HUES48 (cell line): ENCODE results near the gene ZNF648.

Source experiments
- H3K27ac ChIP-seq: one replicate; pipeline ENCODE4 v1.7.0; 2013; ENCODE audit warnings: low read depth, low read length, inconsistent platforms
- H3K27me3 ChIP-seq: 2 replicates; pipeline ENCODE4 v1.6.1; 2013; ENCODE audit warnings: mild to moderate bottlenecking, low read length; ENCODE audit not compliant: control insufficient read depth, insufficient read depth
- H3K36me3 ChIP-seq: 2 replicates; pipeline ENCODE4 v1.6.1; 2013; ENCODE audit warnings: low read length; ENCODE audit not compliant: control insufficient read depth, insufficient read depth
- H3K4me1 ChIP-seq: 2 replicates; pipeline ENCODE4 v1.6.1; 2013; ENCODE audit warnings: mild to moderate bottlenecking, low read length; ENCODE audit not compliant: control insufficient read depth, insufficient read depth
- H3K4me3 ChIP-seq: 2 replicates; pipeline ENCODE4 v1.5.1; 2013; ENCODE audit warnings: mild to moderate bottlenecking, low read depth, low read length
- H3K9ac ChIP-seq: 2 replicates; pipeline ENCODE4 v1.6.1; 2013; ENCODE audit warnings: mild to moderate bottlenecking, low read depth, low read length, moderate library complexity
- H3K9me3 ChIP-seq: 2 replicates; pipeline ENCODE4 v1.6.1; 2013; ENCODE audit warnings: low read length; ENCODE audit not compliant: control insufficient read depth, insufficient read depth

The ZNF648 gene

DNA sequence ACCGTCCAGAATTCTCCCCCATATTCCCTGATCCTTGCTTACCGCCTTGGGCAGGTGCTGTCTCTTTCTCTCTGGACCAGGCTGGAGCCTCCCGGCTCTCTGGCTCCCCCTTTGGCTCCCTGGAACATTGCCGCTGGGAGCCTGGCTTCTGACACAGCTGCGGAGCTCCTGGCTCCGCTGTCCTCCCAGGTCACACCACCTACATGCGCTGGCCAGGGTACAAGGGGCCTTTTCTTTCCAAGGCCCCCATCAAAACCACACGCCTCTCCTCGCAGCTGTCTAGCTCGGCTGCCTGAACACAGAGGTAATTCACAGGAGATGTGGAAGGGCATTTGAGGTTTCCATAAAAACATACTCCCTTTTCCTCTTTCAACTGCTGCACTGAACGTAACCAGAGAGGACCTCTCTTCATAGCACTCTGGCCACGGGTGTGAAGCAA lies 7.5 kb upstream of the ZNF648 start:
- Histone ChIP-seq H3K9ac (no peak overlapping the region), H3K4me3 (peak overlapping the region; percentile 39; the same call in 1 of the 2 replicates)

DNA sequence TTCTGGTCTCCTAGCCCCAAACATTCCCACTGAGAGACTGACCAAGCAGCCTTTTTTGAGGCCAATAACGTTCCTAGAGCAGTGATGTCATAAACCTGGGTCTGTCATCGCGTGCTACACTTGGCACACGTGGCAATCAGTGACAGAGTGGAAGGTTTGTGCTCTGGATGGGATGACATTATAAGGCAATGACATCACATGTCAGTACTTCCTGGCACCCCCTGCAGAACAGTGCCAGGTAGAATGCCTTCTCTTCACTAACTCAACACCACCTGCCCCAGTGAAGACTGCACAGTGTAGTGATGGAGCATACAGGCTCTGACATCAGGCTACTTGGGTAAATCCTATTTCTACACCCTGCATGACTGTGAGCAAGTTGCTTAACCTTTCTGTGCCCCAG lies 5.4 kb upstream of the ZNF648 start:
- Histone ChIP-seq H3K36me3 (no peaks in the 10 kb centered on the region), H3K9ac (no peak overlapping the region), H3K4me1 (peaks cover 4% of the 10 kb centered on the region), H3K9me3 (no peaks in the 10 kb centered on the region), H3K27me3 (peaks cover 18% of the 10 kb centered on the region), H3K4me3 (no peak overlapping the region), H3K27ac (no peak overlapping the region)

More for the DNA sequence above, 7.5 kb upstream of the ZNF648 start:
- Histone ChIP-seq H3K27me3 (peaks cover 18% of the 10 kb centered on the region), H3K4me1 (peaks cover 4% of the 10 kb centered on the region), H3K27ac (no peak overlapping the region), H3K9me3 (no peaks in the 10 kb centered on the region), H3K36me3 (no peaks in the 10 kb centered on the region)

DNA sequence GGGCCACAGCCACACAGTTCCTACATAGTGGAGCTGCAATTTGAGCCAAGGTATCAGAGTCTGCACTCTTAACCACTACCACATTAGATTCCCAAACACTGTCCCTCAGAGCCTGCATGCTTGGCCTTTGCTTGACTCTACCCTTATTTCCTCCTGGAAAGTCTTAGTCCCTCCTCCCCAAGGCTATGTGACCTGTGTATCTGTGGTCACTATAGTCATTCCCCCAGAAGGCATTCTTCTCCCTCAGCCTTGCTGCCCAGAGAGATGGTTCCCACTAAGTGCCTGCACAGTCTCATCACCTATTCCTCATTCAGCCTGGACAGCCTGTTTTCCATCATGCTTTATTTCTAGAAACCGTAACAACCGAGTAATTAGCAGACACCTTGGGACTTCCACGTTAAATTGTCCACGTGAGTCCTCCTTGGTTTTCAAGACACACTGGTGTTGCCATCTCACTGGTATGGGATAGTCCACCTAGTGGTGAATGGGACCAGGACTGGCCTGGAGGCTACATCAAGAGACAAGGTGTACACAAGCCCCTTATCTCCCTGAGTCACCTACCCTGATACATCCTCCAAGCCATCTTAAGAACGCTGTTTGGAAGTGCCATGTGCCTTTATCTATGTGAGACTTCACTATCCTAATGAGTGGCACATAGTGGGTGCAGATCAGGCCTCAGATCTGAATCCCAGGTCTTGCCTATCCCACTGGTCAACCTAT lies 3.8 kb upstream of the ZNF648 start:
- Histone ChIP-seq H3K4me1 (peaks cover 4% of the 10 kb centered on the region), H3K9me3 (no peaks in the 10 kb centered on the region), H3K27ac (no peak overlapping the region), H3K27me3 (peaks cover 12% of the 10 kb centered on the region), H3K9ac (no peak overlapping the region), H3K4me3 (no peak overlapping the region), H3K36me3 (no peaks in the 10 kb centered on the region)

DNA sequence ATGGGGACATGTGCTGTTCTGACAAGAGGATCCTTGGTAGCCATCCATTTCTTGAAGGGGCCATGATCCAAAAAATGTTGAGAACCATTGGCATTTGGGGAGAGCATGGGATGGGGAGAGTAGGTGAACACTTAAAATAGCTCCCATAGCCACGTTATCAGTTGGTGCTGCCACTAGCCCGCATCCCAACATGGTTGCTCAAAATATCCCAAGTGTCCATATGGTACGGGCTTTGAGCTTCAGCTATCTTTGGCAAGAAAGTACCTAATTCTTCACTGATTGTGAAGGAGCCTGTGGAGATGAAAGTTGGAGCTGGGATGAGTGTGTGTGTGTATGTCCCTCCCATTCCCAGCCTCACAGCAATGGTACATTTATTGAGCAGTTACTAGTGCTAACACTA lies 3.1 kb upstream of the ZNF648 start:
- Histone ChIP-seq H3K36me3 (no peaks in the 10 kb centered on the region), H3K9ac (no peak overlapping the region), H3K27ac (no peak overlapping the region), H3K9me3 (no peaks in the 10 kb centered on the region), H3K4me1 (peaks cover 4% of the 10 kb centered on the region), H3K4me3 (no peak overlapping the region), H3K27me3 (peaks cover 6% of the 10 kb centered on the region)

DNA sequence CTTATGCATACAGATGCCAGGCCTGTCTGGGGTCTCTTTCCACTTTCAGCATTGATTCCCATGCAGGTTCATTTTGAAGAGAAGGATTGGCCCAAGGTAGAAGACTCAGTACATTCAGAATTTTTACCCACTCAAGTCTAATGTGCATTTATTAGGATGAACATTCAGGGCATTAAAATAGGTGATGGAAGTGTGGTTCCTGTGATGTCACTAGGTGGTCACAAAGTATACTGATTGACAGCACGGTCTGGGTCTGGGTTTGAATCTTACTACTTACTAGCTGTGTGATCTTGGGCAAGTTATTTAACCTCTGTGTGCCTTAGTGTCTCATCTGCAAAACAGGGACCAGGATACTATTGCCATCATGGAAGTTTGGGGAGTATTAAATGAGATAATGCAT lies 711 bp upstream of the ZNF648 start:
- H3K36me3 ChIP-seq: no peaks in the 10 kb centered on the region
- no peak overlapping the region for H3K27ac ChIP-seq
- H3K4me3 ChIP-seq: no peak overlapping the region
- no peaks in the 10 kb centered on the region for H3K4me1 ChIP-seq
- H3K9me3 ChIP-seq: no peaks in the 10 kb centered on the region
- H3K9ac ChIP-seq: no peak overlapping the region
- no peaks in the 10 kb centered on the region for H3K27me3 ChIP-seq

DNA sequence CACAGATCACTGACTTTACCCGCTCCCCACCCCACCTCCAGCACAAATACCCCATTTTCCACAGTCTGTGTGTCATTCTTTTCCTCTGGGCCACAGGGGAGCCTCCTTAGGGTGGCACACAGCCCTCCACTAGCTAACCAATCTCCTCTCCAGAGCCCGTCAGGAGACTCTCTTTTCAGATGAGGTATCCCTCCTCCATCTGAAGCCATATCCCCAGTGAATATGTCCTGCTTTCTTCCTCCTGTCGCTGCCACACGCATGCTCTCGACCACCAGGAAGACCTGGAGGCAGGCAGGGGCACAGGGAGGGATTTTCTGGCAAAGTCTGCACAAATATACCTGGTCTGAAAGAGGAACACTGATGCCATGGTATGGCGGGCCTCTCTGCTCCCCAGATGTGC lies 635 bp downstream of the ZNF648 start:
- H3K36me3 ChIP-seq: no peaks in the 10 kb centered on the region

DNA sequence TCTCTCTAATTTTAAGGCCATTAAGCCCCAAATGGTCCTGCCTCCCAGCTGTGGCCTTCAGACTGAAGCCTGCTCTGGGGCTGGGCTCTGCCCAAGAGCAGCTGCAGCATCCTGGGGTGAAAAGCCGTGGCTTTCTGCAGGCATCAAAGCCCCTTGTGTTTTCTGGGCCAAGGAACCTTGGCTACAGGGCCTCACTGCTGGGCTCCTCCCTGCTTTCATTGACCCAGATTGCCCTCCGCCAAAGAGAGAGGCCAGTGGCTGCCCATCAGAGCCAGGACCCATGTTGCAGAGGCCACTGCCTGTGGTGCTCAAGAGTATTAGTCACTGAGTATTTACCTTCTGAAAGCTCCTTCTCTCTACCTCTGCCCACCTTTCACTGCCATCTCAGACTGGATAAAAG lies 1.6 kb downstream of the ZNF648 start:
- H3K36me3 ChIP-seq: no peaks in the 10 kb centered on the region
- H3K9ac ChIP-seq: no peak overlapping the region
- no peak overlapping the region for H3K27ac ChIP-seq
- no peak overlapping the region for H3K4me3 ChIP-seq
- no peaks in the 10 kb centered on the region for H3K27me3 ChIP-seq
- H3K9me3 ChIP-seq: no peaks in the 10 kb centered on the region
- H3K4me1 ChIP-seq: no peaks in the 10 kb centered on the region

More for the DNA sequence above, 635 bp downstream of the ZNF648 start:
- Histone ChIP-seq H3K4me1 (no peaks in the 10 kb centered on the region), H3K9me3 (no peaks in the 10 kb centered on the region), H3K9ac (no peak overlapping the region), H3K27ac (no peak overlapping the region), H3K27me3 (no peaks in the 10 kb centered on the region), H3K4me3 (no peak overlapping the region)

DNA sequence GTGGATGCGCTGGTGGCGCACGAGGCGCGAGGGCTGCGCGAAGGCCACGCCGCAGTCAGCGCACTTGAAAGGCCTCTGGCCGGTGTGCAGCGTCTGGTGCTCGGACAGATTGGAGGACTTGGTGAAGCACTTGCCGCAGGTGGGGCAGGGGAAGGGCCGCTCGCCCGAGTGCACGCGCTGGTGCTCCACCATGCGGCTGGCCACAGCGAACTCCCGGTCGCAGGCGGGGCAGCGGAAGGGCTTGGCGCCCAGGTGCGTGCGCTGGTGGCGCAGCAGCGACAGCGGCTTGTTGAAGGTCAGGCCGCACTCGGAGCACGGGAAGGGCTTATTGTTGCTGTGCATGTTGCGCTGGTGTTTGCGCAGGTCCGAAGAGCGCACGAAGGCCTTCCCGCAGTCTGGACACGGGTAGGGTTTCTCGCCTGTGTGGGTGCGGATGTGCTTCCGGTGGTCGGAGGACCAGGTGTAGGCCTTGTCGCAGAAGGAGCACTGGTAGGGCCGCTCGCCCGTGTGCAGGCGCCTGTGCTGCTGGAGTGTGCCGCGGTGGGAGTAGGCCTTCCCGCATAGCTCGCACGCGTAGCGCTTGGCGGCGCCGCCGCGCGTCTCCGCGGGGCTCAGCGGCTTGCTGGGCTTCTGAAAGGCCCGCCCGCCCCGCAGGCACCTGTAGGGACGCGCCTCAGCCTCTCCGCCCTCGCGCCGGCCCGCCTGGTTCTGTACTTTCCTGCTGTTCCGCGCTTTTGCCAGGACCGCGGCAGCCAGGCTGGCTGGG lies 4.7 kb downstream of the ZNF648 start:
- Histone ChIP-seq H3K4me1 (no peaks in the 10 kb centered on the region), H3K9me3 (no peaks in the 10 kb centered on the region), H3K27me3 (no peaks in the 10 kb centered on the region), H3K27ac (no peak overlapping the region), H3K4me3 (no peak overlapping the region), H3K36me3 (no peaks in the 10 kb centered on the region), H3K9ac (no peak overlapping the region)

DNA sequence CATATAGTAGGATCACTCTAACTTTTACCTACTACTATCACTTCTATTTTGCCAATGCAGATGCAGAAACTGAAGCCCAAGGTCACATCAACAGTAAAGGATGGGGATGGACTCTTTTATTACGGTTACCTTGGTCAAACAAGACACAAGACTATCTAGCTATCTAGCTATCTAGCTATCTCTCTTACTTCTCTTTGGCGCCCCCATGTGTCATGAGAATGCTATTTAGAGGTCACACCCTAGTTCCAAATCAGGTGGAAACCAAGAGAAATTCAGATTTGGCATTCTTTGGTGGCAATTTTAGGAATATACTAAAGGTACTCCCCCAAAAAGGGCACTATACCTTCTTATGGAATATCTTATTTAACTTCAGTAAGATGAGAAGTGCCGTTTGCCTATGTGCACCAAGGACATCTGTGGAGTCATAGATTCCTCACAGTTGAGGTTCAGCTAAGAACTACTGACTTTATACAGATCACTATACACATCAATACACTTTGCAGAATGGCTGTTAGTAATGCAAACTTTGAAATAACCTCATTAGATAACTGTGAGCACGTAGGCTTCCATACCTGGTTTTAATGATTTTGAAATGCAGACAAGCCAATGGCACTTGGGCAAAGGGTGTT lies 6.7 kb downstream of the ZNF648 start:
- H3K27ac ChIP-seq: no peak overlapping the region

DNA sequence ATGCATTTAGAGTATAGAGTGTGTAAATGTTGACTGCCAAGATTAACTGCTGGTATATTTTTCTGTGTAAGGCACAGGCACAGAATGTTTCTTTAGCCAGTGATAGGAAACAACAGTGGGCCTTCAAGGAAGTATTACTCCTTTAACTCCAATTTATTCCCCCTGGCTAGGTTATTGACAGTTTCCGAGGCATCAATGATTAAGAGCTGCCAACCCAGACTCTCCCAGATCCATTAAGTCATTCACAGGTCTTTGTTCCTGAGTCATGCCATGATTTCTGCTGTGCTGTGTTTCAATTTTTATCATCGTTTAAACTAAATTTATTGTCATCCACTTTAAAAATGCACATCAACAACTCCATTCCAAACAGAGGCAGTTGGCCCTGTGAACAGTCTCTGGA lies 9.2 kb downstream of the ZNF648 start:
- no peaks in the 10 kb centered on the region for H3K27me3 ChIP-seq
- H3K4me1 ChIP-seq: no peaks in the 10 kb centered on the region
- H3K9me3 ChIP-seq: no peaks in the 10 kb centered on the region
- H3K36me3 ChIP-seq: no peaks in the 10 kb centered on the region
- no peak overlapping the region for H3K27ac ChIP-seq
- H3K4me3 ChIP-seq: no peak overlapping the region
- no peak overlapping the region for H3K9ac ChIP-seq

More for the DNA sequence above, 6.7 kb downstream of the ZNF648 start:
- H3K27me3 ChIP-seq: no peaks in the 10 kb centered on the region
- no peaks in the 10 kb centered on the region for H3K36me3 ChIP-seq
- no peaks in the 10 kb centered on the region for H3K9me3 ChIP-seq
- H3K4me1 ChIP-seq: no peaks in the 10 kb centered on the region
- no peak overlapping the region for H3K4me3 ChIP-seq
- H3K9ac ChIP-seq: no peak overlapping the region

DNA sequence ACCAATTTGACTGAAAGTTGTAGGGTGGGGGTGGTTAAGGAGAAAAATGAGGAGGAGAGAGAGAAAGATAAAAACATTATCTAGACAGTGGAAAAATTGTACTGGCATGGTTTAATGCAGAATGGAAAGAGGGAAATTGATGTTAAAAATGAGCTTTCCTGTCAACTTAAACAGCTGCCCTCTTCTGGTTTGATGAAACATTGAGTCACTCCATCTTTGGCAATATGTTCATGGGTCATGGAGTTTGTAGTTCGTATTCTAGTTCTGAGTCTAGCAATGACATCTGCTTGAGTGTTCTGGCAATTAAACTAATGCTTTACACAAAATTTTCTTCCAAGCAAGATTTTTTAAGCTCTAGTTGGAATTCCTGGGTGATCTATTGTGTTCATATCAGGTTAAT lies 9.6 kb downstream of the ZNF648 start:
- no peak overlapping the region for H3K4me3 ChIP-seq
- H3K27ac ChIP-seq: no peak overlapping the region
- no peak overlapping the region for H3K9ac ChIP-seq
- no peaks in the 10 kb centered on the region for H3K4me1 ChIP-seq
- H3K9me3 ChIP-seq: no peaks in the 10 kb centered on the region
- H3K27me3 ChIP-seq: no peaks in the 10 kb centered on the region
- H3K36me3 ChIP-seq: no peaks in the 10 kb centered on the region
